ENCODE results near the gene CEACAM1.
"Not testable (repeated sequence)": the region's sequence is repeated elsewhere in the genome, so short reads cannot be mapped to it uniquely, and the experiment has no call there.

Gene CEACAM1

DNA sequence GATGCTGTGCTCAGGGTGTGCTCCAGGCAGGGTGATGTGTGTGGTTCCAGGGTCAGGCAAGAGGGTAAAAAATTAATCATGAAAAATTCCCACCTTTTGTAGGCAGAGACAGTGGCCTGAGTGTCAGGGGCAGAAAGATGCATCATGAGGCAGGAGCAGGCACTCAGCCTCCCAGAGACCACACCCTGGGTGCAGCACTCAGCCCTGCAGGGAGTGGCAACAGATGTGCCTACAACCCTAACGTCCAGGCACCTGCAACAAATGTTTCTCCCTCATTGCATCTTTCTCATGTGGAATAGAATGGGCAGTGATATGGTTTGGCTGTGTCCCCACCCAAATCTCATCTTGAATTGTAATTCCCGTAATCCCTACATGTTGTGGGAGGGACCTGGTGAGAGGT lies 19.6 kb upstream of the CEACAM1 start:
- no peak overlapping the region for H3K27ac ChIP-seq
- TF ChIP-seq, protein P1, sequence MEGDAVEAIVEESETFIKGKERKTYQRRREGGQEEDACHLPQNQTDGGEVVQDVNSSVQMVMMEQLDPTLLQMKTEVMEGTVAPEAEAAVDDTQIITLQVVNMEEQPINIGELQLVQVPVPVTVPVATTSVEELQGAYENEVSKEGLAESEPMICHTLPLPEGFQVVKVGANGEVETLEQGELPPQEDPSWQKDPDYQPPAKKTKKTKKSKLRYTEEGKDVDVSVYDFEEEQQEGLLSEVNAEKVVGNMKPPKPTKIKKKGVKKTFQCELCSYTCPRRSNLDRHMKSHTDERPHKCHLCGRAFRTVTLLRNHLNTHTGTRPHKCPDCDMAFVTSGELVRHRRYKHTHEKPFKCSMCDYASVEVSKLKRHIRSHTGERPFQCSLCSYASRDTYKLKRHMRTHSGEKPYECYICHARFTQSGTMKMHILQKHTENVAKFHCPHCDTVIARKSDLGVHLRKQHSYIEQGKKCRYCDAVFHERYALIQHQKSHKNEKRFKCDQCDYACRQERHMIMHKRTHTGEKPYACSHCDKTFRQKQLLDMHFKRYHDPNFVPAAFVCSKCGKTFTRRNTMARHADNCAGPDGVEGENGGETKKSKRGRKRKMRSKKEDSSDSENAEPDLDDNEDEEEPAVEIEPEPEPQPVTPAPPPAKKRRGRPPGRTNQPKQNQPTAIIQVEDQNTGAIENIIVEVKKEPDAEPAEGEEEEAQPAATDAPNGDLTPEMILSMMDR (IDR thresholded peaks at IDR 0.05), result no peak
- no peak for DNase-seq (ENCODE audit: low spot score)
- no peak overlapping the region for H3K4me3 ChIP-seq

DNA sequence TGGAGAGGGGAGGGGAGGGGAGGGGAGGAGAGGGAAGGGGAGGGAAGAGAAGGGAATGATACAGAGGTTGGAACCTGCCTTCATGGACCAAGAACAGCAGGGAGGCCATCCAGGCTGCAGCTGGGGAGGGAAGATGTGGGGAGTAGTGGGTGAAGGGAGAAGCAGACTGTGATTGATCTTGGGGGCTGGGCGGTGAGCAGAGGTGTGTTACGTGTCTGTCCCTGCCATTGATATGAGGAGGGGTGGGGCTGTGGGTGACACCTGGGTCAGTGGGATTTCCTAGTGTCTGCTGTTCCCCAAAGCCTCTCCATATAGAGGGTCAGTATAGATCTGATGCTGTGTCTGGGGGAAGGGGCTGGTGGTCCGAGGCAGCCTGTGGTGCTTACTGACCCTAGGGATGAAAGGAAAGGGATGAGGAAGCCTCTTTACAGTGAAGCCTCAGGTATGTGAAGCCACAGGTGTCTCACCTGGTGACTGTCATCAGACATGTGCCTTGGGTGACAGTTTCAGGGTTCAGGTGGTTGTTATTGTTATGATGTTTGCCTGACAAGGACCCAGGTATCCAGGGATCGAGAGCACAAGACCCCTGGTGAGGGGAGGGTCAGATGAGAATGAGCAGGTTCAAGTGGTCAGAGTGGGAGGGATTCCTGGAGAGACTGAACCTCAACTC lies 18.7 kb upstream of the CEACAM1 start:
- Histone ChIP-seq H3K27ac (no peak overlapping the region), H3K4me3 (no peak overlapping the region)
- DNase-seq (ENCODE audit: low spot score), result no peak
- TF ChIP-seq, protein P1 (IDR thresholded peaks at IDR 0.05), result no peak

DNA sequence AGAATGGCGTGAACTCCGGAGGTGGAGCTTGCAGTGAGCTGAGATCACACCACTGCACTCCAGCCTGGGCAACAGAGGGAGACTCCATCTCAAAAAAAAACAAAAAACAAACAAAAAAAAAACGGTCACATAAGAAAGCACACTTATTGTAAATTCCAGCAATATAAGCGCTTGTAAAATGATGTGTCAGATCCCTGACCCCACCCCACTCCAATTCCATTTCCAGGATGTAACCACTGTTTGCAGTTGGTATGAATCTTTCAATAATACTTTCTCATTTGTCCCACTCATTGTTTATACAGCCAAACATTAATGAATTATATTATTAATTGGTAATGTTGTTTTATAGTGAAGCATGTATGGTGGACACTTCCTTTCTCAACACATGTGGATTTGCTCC lies 15.9 kb upstream of the CEACAM1 start:
- TF ChIP-seq, protein P1 (IDR thresholded peaks at IDR 0.05), result no peak
- no peak overlapping the region for H3K4me3 ChIP-seq
- DNase-seq (ENCODE audit: low spot score), result no peak

DNA sequence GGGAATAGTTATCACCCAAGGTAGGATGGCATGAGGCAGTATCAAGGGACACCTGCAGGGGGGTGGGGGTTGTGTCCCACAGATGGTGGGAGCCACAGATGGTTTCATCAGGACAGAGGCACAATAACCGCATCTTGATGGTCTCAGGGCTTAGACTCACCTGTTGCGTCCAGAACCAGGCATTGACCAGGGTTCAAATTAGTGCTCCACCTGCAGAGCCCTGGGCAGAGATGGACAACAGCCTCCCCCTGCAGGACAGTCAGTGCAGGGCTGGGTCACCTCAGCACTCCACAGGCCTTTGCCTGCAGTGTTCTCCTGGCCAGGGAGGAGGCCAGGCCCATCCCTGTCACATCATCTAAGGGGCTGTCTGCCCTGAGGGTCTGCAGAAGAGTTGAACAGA lies 14.5 kb upstream of the CEACAM1 start:
- Histone ChIP-seq H3K27ac (no peak overlapping the region), H3K4me3 (no peak overlapping the region)
- TF ChIP-seq, protein P1 (IDR thresholded peaks at IDR 0.05), result no peak
- no peak for DNase-seq (ENCODE audit: low spot score)

More for the DNA sequence above, 15.9 kb upstream of the CEACAM1 start:
- H3K27ac ChIP-seq, result no peak overlapping the region

DNA sequence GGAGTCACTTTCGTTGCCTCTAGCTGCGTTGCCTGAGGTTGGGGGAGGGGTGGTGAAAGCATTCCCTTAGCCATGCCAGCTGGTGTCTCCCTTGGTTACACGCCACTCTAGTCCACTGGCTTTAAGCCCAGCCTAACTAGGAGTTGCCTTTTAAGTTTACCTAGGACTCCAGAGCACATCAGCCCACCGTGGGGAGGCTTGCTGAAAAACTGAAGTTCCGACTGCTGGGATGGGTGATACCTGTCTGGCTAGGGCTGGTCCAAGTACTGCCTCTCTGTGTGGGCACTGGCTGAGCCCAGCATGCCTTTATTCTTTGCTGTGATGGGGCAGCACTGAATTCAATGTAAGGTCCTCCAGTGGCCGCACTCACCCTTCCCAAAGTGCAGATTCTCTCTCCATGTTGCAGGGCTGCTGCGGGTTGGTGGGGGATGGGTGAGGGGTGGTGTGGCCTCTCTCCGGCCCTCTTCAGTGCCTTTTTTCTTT lies 11.8 kb upstream of the CEACAM1 start:
- Histone ChIP-seq H3K4me3 (no peak overlapping the region), H3K27ac (no peak overlapping the region)
- DNase-seq (ENCODE audit: low spot score), result no peak
- TF ChIP-seq, protein P1 (IDR thresholded peaks at IDR 0.05), result no peak

DNA sequence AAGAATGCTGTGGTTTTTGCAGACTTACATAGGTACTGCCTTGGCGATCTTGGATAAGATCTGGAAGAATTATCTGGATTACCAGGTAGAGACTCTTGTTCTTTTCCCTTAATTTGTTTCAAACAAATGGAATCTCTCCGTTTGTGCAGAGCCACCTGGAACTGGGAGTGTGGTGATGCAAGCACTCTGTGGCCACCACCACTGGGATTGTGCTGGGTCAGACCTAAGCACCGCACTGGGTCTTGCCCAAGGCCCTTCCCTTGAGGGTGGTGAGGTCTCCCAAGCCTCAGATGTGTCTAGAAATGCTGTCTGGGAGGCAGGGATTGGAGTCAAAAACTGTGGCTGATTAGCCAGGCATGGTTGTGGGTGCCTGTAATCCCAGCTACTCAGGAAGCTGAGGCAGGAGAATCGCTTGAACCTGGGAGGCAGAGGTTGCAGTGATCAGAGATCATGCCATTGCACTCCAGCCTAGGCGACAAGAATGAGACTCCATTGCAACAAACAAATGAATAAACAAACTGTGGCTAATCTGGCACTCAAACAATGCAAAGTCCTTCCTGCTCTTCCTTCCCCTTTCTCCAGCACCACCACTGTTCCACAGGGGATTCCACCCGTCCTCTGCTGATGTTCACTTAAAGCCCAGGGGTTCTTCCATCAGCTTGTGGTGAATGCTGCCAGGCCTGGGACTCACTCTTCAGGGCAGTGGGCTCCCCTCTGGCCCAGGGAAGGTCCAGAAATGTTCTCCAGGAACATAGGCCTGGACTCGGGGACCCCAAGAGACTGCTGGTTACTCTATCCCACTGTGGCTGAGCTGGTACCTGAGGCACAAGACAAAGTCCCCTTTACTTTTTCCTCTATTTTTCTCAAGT lies 10.8 kb upstream of the CEACAM1 start:
- TF ChIP-seq, protein P1 (IDR thresholded peaks at IDR 0.05), result no peak
- no peak for DNase-seq (ENCODE audit: low spot score)
- no peak overlapping the region for H3K27ac ChIP-seq

DNA sequence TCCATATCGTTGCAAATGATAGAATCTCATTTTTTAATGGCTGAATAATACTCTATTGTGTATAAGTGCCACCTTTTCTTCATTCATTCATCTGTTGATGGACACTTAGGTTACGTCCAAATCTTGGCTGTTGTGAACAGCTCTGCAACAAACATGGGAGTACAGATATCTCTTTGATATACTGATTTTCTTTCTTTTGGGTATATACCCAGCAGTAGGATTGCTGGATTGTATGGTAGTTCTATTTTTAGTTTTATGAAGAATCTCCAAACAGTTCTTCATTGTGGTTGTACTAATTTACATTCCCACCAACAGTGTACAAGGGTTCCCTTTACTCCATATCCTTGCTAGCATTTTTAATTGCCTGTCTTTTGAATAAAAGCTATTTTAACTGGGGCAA lies 7.0 kb upstream of the CEACAM1 start:
- not testable (repeated sequence) for DNase-seq (ENCODE audit: low spot score); H3K4me3 ChIP-seq

More for the DNA sequence above, 10.8 kb upstream of the CEACAM1 start:
- no peak overlapping the region for H3K4me3 ChIP-seq

More for the DNA sequence above, 7.0 kb upstream of the CEACAM1 start:
- not testable (repeated sequence) for H3K27ac ChIP-seq
